Prostate gland (tissue), 2 donors: ENCODE results near the gene GABBR2.

Experiments
- POLR2A ChIP-seq: fragments of 450-650 bp; IDR thresholded peaks from one replicate; pipeline ENCODE4 v1.6.1; 2016; ENCODE audit warnings: antibody characterized with exemption, mild to moderate bottlenecking
- TF ChIP-seq, protein P1 (sequence below), 4 experiments: fragments of 200-600 bp in 2 of 4; fragments of 450-650 bp in 2 of 4; sonication (generic) in 2 of 4; IDR thresholded peaks; 1 replicate in 3 of 4; 2 replicates in 1 of 4; pipeline ENCODE4 v1.5.1; 2016 to 2019; ENCODE audit warnings: antibody characterized with exemption in 4 of 4, mild to moderate bottlenecking in 2 of 4, moderate library complexity in 2 of 4

GRCh38 chr9:98315067-98315453 is 393.7 kb downstream of the GABBR2 start:
- TF ChIP-seq POLR2A = no peak
- TF ChIP-seq, protein P1, sequence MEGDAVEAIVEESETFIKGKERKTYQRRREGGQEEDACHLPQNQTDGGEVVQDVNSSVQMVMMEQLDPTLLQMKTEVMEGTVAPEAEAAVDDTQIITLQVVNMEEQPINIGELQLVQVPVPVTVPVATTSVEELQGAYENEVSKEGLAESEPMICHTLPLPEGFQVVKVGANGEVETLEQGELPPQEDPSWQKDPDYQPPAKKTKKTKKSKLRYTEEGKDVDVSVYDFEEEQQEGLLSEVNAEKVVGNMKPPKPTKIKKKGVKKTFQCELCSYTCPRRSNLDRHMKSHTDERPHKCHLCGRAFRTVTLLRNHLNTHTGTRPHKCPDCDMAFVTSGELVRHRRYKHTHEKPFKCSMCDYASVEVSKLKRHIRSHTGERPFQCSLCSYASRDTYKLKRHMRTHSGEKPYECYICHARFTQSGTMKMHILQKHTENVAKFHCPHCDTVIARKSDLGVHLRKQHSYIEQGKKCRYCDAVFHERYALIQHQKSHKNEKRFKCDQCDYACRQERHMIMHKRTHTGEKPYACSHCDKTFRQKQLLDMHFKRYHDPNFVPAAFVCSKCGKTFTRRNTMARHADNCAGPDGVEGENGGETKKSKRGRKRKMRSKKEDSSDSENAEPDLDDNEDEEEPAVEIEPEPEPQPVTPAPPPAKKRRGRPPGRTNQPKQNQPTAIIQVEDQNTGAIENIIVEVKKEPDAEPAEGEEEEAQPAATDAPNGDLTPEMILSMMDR (IDR thresholded peaks at IDR 0.05) = no peak
